NCI-H2171 treated with DMSO at 0.1 percent for 48 hours (cell line): Measurements from ENCODE around the gene NKAP.
"Not testable (repeated sequence)": the region's sequence is repeated elsewhere in the genome, so short reads cannot be mapped to it uniquely, and the experiment has no call there.

Experiments used
- DNase-seq: peaks from one replicate; lab custom pipeline; 2025; lab: John Stamatoyannopoulos, UW

The NKAP gene

GRCh38 chrX:119943185-119943988, at the start of gene NKAP:
Gene NKAP, minus strand, starts transcription at chrX:119943751. Its CDS starts 146 bp downstream, at chrX:119943605.
- peak; percentile 85 for DNase-seq

- no peak for DNase-seq
Measured at GRCh38 chrX:119991005-119991787, 47.6 kb upstream of the NKAP start.

- DNase-seq = no peak
Measured at GRCh38 chrX:119990556-119991004, 47.0 kb upstream of the NKAP start.

- DNase-seq = no peak
Measured at GRCh38 chrX:119989905-119990555, 46.5 kb upstream of the NKAP start.

- no peak for DNase-seq
Measured at GRCh38 chrX:119986203-119986602, 42.7 kb upstream of the NKAP start.

GRCh38 chrX:119984652-119985051, 41.1 kb upstream of the NKAP start:
- peak; percentile 69 for DNase-seq

GRCh38 chrX:119983494-119983893, 39.9 kb upstream of the NKAP start:
- no peak for DNase-seq

GRCh38 chrX:119982145-119982544, 38.6 kb upstream of the NKAP start:
- no peak for DNase-seq

- peak; percentile 7 for DNase-seq
Measured at GRCh38 chrX:119981286-119982070, 37.9 kb upstream of the NKAP start.

GRCh38 chrX:119977172-119977571, 33.6 kb upstream of the NKAP start:
- DNase-seq = not testable (repeated sequence)

GRCh38 chrX:119971184-119971583, 27.6 kb upstream of the NKAP start:
- DNase-seq = no peak

GRCh38 chrX:119970574-119970973, 27.0 kb upstream of the NKAP start:
- DNase-seq = no peak

- DNase-seq = not testable (repeated sequence)
Measured at GRCh38 chrX:119966837-119967236, 23.3 kb upstream of the NKAP start.

GRCh38 chrX:119960625-119961024, 17.1 kb upstream of the NKAP start:
- no peak for DNase-seq

GRCh38 chrX:119955807-119956570, 12.4 kb upstream of the NKAP start:
- DNase-seq = not testable (repeated sequence)

GRCh38 chrX:119954374-119954773, 10.8 kb upstream of the NKAP start:
- DNase-seq = no peak

- no peak for DNase-seq
Measured at GRCh38 chrX:119948381-119948780, 4.8 kb upstream of the NKAP start.

GRCh38 chrX:119945481-119945880, 1.9 kb upstream of the NKAP start:
- DNase-seq = no peak

- no peak for DNase-seq
Measured at GRCh38 chrX:119942831-119943184, 743 bp downstream of the NKAP start.

- no peak for DNase-seq
Measured at GRCh38 chrX:119942173-119942819, 1.3 kb downstream of the NKAP start.

GRCh38 chrX:119941336-119941735, 2.2 kb downstream of the NKAP start:
- no peak for DNase-seq
